Colonic mucosa (tissue), 4 donors: ENCODE measurements around the gene HOXB7. TPM values are rescaled to one million over a fixed set of nuclear protein-coding genes. Genes with fewer than 3 reads are reported as not detected.

Experiments
- DNase-seq: peaks from one replicate; pipeline ENCODE4 v3.0.0-alpha.2; 2020
- H3K27ac ChIP-seq: fragments of 200-600 bp; one replicate; pipeline ENCODE4 v1.8.0; 2021
- H3K27me3 ChIP-seq: fragments of 200-600 bp; one replicate; pipeline ENCODE4 v1.8.0; 2021
- H3K36me3 ChIP-seq: fragments of 200-600 bp; one replicate; pipeline ENCODE4 v1.8.0; 2021
- H3K4me1 ChIP-seq: fragments of 200-600 bp; one replicate; pipeline ENCODE4 v1.8.0; 2021; ENCODE audit warnings: mild to moderate bottlenecking
- H3K4me3 ChIP-seq: fragments of 200-600 bp; one replicate; pipeline ENCODE4 v1.8.0; 2021
- H3K9ac ChIP-seq, 2 donors: one replicate each; pipeline ENCODE4 v1.7.0; 2013; ENCODE audit warnings: control low read depth in 2 of 2, low read depth in 2 of 2, low read length in 2 of 2
- H3K9me3 ChIP-seq: fragments of 200-600 bp; one replicate; pipeline ENCODE4 v1.8.0; 2021
- intact Hi-C: fragments of 100-400 bp; cut with DNase I; formaldehyde crosslinking; loops from one replicate; pipeline ENCODE4 v1.14.1; 2022
- total RNA-seq, 2 donors: library from RNA; stranded (reverse); fragmentation: NEBNext Ultra II Directional in 1 of 2; extraction: Animal tissue kit (Norgen Biotek cat#: 25700) in 1 of 2; gene quantifications; one replicate each; pipeline ENCODE4 v1.2.1, GENCODE V29; 2021
- TF ChIP-seq, protein P1 (sequence below): fragments of 200-600 bp; IDR thresholded peaks from one replicate; pipeline ENCODE4 v1.8.0; 2022; ENCODE audit warnings: antibody characterized with exemption, mild to moderate bottlenecking
- donor health status: healthy.
- donor health status: DM: no; HTN: no; CAD: no.
- donor health status: DM: no; HTN: no; CAD: no.

Gene HOXB7
- total RNA-seq, 2 donors from 2014 or later: 25.9 to 31.4 TPM

DNA sequence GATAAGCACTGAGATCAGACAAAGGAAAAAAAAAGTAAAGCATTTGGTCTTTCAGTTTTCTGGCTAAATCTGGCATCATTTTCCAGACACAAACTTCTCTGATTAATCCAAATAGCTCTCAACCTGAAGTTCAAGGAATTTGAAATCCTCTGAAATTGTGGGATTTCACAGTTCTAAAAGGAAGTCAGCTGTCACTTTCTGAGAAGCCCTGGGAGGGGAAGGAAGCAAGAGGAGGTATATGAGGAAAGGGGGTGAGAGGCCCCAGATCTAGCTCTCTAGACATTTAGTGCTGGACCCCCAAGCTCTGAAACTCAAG, 32.8 kb upstream of the HOXB7 start:
- Histone ChIP-seq H3K27me3 (peaks cover 7% of the 10 kb centered on the region), H3K9ac (peak overlapping the region in 1 of 2 donors; percentile 93), H3K27ac (peak overlapping the region; percentile 85), H3K9me3 (no peaks in the 10 kb centered on the region), H3K4me3 (peak overlapping the region; percentile 50), H3K36me3 (no peaks in the 10 kb centered on the region), H3K4me1 (no peaks in the 10 kb centered on the region)
- TF ChIP-seq, protein P1, sequence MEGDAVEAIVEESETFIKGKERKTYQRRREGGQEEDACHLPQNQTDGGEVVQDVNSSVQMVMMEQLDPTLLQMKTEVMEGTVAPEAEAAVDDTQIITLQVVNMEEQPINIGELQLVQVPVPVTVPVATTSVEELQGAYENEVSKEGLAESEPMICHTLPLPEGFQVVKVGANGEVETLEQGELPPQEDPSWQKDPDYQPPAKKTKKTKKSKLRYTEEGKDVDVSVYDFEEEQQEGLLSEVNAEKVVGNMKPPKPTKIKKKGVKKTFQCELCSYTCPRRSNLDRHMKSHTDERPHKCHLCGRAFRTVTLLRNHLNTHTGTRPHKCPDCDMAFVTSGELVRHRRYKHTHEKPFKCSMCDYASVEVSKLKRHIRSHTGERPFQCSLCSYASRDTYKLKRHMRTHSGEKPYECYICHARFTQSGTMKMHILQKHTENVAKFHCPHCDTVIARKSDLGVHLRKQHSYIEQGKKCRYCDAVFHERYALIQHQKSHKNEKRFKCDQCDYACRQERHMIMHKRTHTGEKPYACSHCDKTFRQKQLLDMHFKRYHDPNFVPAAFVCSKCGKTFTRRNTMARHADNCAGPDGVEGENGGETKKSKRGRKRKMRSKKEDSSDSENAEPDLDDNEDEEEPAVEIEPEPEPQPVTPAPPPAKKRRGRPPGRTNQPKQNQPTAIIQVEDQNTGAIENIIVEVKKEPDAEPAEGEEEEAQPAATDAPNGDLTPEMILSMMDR: no peak
- peak; percentile 24 for DNase-seq
- intact Hi-C loops: loop anchor here (5.0 kb wide), 1 partner anchor 79 kb away; the partner anchor contains the start of genes PRAC1 and PRAC2

DNA sequence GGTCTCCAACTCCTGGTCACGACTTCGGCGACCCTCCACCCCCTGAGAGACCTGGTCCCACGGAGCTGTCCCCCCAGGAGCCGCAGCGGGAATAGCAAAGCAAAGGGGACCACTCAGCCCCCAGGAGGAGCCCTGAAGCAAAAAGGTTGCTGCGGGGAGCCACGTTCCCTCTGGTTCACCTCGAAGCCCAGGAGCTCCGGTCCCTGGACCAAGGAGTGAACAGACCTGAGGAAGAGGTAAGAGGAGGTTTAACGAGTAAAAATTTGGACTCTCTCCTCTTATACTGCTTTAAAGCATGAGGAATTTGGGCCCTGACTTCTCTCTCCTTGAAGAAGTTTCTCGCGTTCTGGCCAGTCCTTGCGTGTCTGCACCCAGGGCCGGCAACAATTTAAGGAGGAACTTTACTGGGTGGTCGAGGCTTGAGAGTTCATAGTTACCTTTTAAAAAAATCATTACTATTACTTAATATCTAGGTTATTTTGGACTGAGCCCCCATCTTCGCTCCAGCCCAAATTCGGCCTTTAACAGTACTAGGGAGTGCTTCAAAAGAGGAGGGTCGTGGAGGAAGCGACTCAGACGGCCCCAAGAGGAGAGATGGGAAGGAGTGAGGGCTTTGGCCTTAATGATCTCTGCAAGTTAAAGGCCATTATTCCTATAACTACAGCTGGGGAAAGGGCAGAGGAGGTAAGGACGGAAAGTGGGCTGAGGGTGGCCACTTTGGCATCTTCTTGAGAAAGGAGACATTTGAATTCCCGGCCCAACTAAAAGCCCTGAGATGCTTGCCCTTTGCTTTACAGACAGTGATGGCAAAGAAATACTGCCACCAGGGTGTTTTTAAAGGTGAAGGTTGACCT, 32.3 kb upstream of the HOXB7 start:
- intact Hi-C loops: loop anchor here (5.0 kb wide), 1 partner anchor 79 kb away; the partner anchor contains the start of genes PRAC1 and PRAC2
- peak overlapping the region; percentile 50 for H3K4me3 ChIP-seq

DNA sequence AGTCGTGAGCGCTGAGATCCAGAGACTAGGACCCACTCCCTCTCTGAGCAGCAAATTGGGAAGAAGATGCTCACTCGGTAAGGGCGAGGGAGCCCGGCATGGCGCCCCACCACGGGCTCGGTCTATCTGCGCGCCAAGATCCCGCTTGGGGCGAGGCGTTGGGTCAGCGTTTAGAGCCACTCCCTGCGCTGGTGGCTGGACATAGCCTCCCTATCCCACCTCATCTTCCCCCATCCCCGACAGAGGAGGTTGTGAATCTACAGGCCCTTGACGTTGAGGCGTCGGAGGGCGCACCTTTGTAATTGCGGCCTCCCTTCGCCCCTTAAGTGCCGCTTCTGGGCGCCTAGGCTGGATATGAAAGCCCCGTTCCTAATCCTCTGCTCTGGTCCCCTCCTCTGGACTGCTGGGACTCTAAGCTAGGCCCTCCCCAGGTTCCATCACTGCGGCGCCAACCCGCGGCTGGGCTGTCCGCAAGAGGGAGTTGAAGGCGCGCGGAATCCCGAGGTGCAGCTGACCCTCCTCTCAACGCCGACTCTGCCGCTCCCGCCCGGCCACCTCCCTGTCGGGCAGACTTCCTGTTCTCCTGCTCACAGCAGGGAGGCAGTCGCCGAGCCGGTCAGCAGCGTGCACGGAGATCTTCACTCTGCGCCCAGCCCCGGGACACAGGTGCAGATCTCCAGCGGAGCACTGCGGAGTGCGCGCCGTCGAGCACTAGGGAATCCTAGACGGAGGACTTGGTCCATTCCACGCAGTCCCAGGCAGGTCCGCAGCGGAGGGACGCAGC, 31.4 kb upstream of the HOXB7 start:
- peak; percentile 76 for DNase-seq
- intact Hi-C loops: loop anchor here (5.0 kb wide), 1 partner anchor 80 kb away; the partner anchor contains the start of genes PRAC1 and PRAC2
- Histone ChIP-seq H3K9me3 (no peaks in the 10 kb centered on the region), H3K36me3 (no peaks in the 10 kb centered on the region), H3K27me3 (peaks cover 7% of the 10 kb centered on the region), H3K9ac (peak overlapping the region; percentile 67 to 93), H3K27ac (peak overlapping the region; percentile 85), H3K4me1 (no peaks in the 10 kb centered on the region), H3K4me3 (peak overlapping the region; percentile 50)
- TF ChIP-seq, protein P1: no peak

More for the DNA sequence above, 32.3 kb upstream of the HOXB7 start:
- no peaks in the 10 kb centered on the region for H3K9me3 ChIP-seq
- peak overlapping the region; percentile 67 to 93 for H3K9ac ChIP-seq
- H3K4me1 ChIP-seq: no peaks in the 10 kb centered on the region
- TF ChIP-seq, protein P1: no peak
- DNase-seq: peak; percentile 27
- H3K27me3 ChIP-seq: peaks cover 7% of the 10 kb centered on the region
- no peaks in the 10 kb centered on the region for H3K36me3 ChIP-seq
- H3K27ac ChIP-seq: peak overlapping the region; percentile 85

DNA sequence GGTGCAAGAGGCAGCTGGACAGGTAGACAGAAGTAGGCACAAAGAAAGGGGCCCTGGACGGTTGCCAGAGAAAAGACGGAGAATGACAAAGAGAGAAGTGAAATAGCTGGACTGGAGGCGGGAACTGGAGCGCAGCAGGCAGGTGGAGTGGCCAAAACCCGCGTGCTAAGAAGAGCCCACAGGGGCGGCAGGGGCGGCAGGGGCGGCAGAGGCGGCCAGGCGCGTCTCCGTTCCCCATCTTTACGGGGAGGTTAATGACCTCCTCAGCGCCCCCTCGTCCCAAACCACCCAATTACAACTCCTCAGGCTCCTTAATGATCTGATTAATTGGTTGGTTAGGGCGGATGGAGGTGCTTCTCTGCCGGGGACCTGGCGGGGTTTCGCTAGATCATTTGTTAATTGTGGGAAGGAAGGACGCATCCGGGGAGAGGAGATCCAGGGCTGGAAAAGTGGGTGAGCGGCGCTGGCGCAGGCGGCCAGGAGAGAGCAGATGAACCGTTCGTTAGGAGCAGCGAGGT, 30.8 kb upstream of the HOXB7 start:
- H3K9ac ChIP-seq: peak overlapping the region; percentile 67 to 93
- H3K27ac ChIP-seq: peak overlapping the region; percentile 85
- TF ChIP-seq, protein P1: no peak
- intact Hi-C loops: loop anchor here (5.0 kb wide), 1 partner anchor 81 kb away; the partner anchor contains the start of genes PRAC1 and PRAC2
- peak; percentile 40 for DNase-seq
- H3K9me3 ChIP-seq: no peaks in the 10 kb centered on the region
- H3K4me1 ChIP-seq: no peaks in the 10 kb centered on the region
- no peaks in the 10 kb centered on the region for H3K36me3 ChIP-seq
- peak overlapping the region; percentile 50 for H3K4me3 ChIP-seq
- H3K27me3 ChIP-seq: peaks cover 7% of the 10 kb centered on the region

DNA sequence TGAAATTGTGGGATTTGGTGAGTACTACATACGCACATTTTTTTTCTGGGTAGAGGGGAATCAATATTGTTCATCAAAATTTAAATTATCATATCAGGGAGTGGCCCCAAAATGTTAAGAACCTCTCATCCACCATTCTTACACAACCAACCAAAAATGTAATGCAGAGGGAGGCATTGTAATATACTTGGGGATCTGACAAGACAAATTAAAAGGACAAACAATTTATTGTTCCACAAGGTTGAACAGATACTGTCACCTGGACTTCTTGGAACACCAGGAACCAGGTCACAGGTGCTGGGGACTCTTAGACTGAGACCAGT, 30.0 kb upstream of the HOXB7 start:
- no peak for DNase-seq
- Histone ChIP-seq H3K36me3 (no peaks in the 10 kb centered on the region), H3K27ac (peak overlapping the region; percentile 61), H3K9ac (peak overlapping the region in 1 of 2 donors; percentile 93), H3K4me3 (no peak overlapping the region), H3K4me1 (peaks cover under 1% of the 10 kb centered on the region), H3K9me3 (no peaks in the 10 kb centered on the region), H3K27me3 (peaks cover 9% of the 10 kb centered on the region)
- intact Hi-C loops: loop anchor here (5.0 kb wide), 1 partner anchor 81 kb away; the partner anchor contains the start of genes PRAC1 and PRAC2
- TF ChIP-seq, protein P1: no peak
